B cell (primary cell): ENCODE measurements around the gene HIGD1A. TPM values are rescaled to one million over a fixed set of nuclear protein-coding genes. Genes with fewer than 3 reads are reported as not detected.

Experiments used
- ATAC-seq: fragments of 200-7000 bp; cut with Tn5 transposase; one replicate; pipeline ENCODE4 v1.10.0; 2021; ENCODE audit warnings: low read depth, mild to moderate bottlenecking, moderate number of reproducible peaks, moderate library complexity
- CTCF ChIA-PET: fragments of 350-600 bp; sonication (Branson Sonifier 250); formaldehyde crosslinking; loops from one replicate; lab custom pipeline; 2021; ENCODE audit warnings: antibody characterized with exemption, inconsistent platforms; lab: Charles Lee
- POLR2A ChIA-PET: fragments of 350-600 bp; sonication (Branson Sonifier 250); formaldehyde crosslinking; loops from one replicate; lab custom pipeline; 2021; ENCODE audit warnings: antibody characterized with exemption; lab: Charles Lee
- DNase-seq: peaks from one replicate; pipeline ENCODE4 v3.0.0; 2013
- H2AFZ ChIP-seq: 2 replicates; pipeline ENCODE4 v1.6.1; 2012; ENCODE audit warnings: mild to moderate bottlenecking, low read depth, low read length; ENCODE audit not compliant: insufficient read depth, poor library complexity, severe bottlenecking
- H3K27ac ChIP-seq, 2 donors: 1 replicate in 1 of 2; 2 replicates in 1 of 2; pipeline ENCODE4 v1.5.1; 2012 to 2013; ENCODE audit warnings: low read length in 2 of 2, mild to moderate bottlenecking in 2 of 2, moderate library complexity in 1 of 2
- H3K27me3 ChIP-seq, 4 experiments: fragments of 200-600 bp in 1 of 4; sonication (generic) in 1 of 4; replicated peaks in 1 of 4; 1 replicate in 2 of 4; 2 replicates in 2 of 4; pipeline versions ENCODE4 v1.6.1 to v1.7.0; 2013 to 2016; ENCODE audit warnings: low read length in 3 of 4, mild to moderate bottlenecking in 2 of 4, mixed read lengths in 1 of 4, moderate library complexity in 1 of 4; ENCODE audit not compliant: insufficient read depth in 4 of 4, control insufficient read depth in 3 of 4; ENCODE audit errors: control extremely low read depth in 1 of 4
- H3K36me3 ChIP-seq, 2 experiments: replicated peaks in 1 of 2; 1 replicate in 1 of 2; 2 replicates in 1 of 2; pipeline versions ENCODE4 v1.6.1 to v1.7.1; 2013; ENCODE audit warnings: low read length in 1 of 2; ENCODE audit not compliant: insufficient read depth in 2 of 2, control insufficient read depth in 1 of 2; ENCODE audit errors: control extremely low read depth in 1 of 2, extremely low read depth in 1 of 2
- H3K4me1 ChIP-seq, 2 donors: fragments of 200-600 bp in 1 of 2; sonication (generic) in 1 of 2; 1 replicate in 1 of 2; 2 replicates in 1 of 2; pipeline versions ENCODE4 v1.5.1 to v1.6.1; 2013 to 2017; ENCODE audit warnings: low read length in 2 of 2; ENCODE audit not compliant: control insufficient read depth in 2 of 2, insufficient read depth in 2 of 2
- H3K4me2 ChIP-seq: replicated peaks from 2 replicates; pipeline ENCODE3; 2012; ENCODE audit warnings: mild to moderate bottlenecking, low read depth, low read length; ENCODE audit not compliant: poor library complexity, severe bottlenecking
- H3K4me3 ChIP-seq, 5 experiments: fragments of 200-600 bp in 1 of 5; sonication (generic) in 1 of 5; 1 replicate in 3 of 5; 2 replicates in 2 of 5; pipeline versions ENCODE4 v1.5.1 to v1.7.0; 2011 to 2016; ENCODE audit warnings: low read length in 4 of 5, mild to moderate bottlenecking in 4 of 5, low read depth in 2 of 5, control low read depth in 1 of 5, moderate library complexity in 1 of 5; ENCODE audit not compliant: insufficient read depth in 1 of 5; ENCODE audit errors: control extremely low read depth in 1 of 5, extremely low read depth in 1 of 5
- H3K79me2 ChIP-seq: fragments of 200-600 bp; sonication (generic); one replicate; pipeline ENCODE4 v1.6.0; 2016; ENCODE audit warnings: low read length; ENCODE audit not compliant: control insufficient read depth, insufficient read depth
- H3K9ac ChIP-seq: fragments of 200-600 bp; sonication (generic); 2 replicates; pipeline ENCODE4 v1.6.1; 2017; ENCODE audit warnings: mild to moderate bottlenecking, low read length, moderate library complexity
- H3K9me3 ChIP-seq, 3 donors: one replicate each; pipeline versions ENCODE4 v1.6.1 to v1.7.1; 2013; ENCODE audit warnings: low read length in 2 of 3; ENCODE audit not compliant: control insufficient read depth in 2 of 3, insufficient read depth in 1 of 3; ENCODE audit errors: control extremely low read depth in 1 of 3
- H4K20me1 ChIP-seq: 2 replicates; pipeline ENCODE4 v1.6.0; 2012; ENCODE audit warnings: mild to moderate bottlenecking, low read length; ENCODE audit not compliant: insufficient read depth, control insufficient read depth, poor library complexity, severe bottlenecking
- H3K27ac Mint-ChIP-seq: one replicate; pipeline ENCODE4 v1.8.0; 2021; ENCODE audit warnings: mixed read lengths
- H3K27me3 Mint-ChIP-seq: one replicate; pipeline ENCODE4 v1.8.0; 2021; ENCODE audit warnings: mixed read lengths
- H3K4me1 Mint-ChIP-seq: one replicate; pipeline ENCODE4 v1.8.0; 2021; ENCODE audit warnings: mixed read lengths
- H3K4me3 Mint-ChIP-seq: one replicate; pipeline ENCODE4 v1.8.0; 2021; ENCODE audit warnings: mixed read lengths
- H3K9me3 Mint-ChIP-seq: one replicate; pipeline ENCODE4 v1.8.0; 2022; ENCODE audit warnings: mixed read lengths; ENCODE audit not compliant: insufficient read depth
- CTCF ChIP-seq: fragments of 200-600 bp; IDR thresholded peaks from one replicate; pipeline ENCODE4 v1.8.0; 2022; ENCODE audit warnings: antibody characterized with exemption, mild to moderate bottlenecking
- EZH2 ChIP-seq: IDR thresholded peaks from 2 replicates; pipeline ENCODE4 v1.6.1; 2012; ENCODE audit warnings: borderline replicate concordance, low read depth, mild to moderate bottlenecking, moderate library complexity, low read length; ENCODE audit not compliant: insufficient read depth, poor library complexity, severe bottlenecking
- WGBS: methylation state at CpG from one replicate; pipeline ENCODE4 v1.1.5; 2013; ENCODE audit warnings: missing lambda C conversion rate; ENCODE audit not compliant: insufficient coverage; 5-methylcytosine and 5-hydroxymethylcytosine counted together
- intact Hi-C: fragments of 100-400 bp; cut with micrococcal nuclease; formaldehyde crosslinking; loops from one replicate; pipeline ENCODE4 v1.10.0; 2022
- polyA plus RNA-seq: library from polyadenylated mRNA; depleted of rRNA; stranded (reverse); fragments of >200 nt; gene quantifications from 2 replicates; pipeline ENCODE4 v1.2.3, GENCODE V29; 2012
- total RNA-seq, 2 donors: library from RNA; stranded (reverse); fragments of 120-200 nt in 1 of 2; gene quantifications; 1 replicate in 1 of 2; 2 replicates in 1 of 2; pipeline versions ENCODE4 v1.2.3 to v1.2.4, GENCODE V29; 2013 to 2022

Gene HIGD1A
- total and polyA plus RNA-seq, 2 donors (not counting 1 experiment from before 2014, with no cell fraction given) = 14.2 to 16.5 TPM

GRCh38 chr3:42796332-42796885, 7.9 kb downstream of the HIGD1A start:
- no peak overlapping the region for H3K9ac ChIP-seq
- TF ChIP-seq CTCF (no peak), EZH2 (no peak)
- no peaks in the 10 kb centered on the region for H3K27me3 ChIP-seq
- POLR2A ChIA-PET = no interaction called here
- peaks cover 11% of the 10 kb centered on the region for H3K79me2 ChIP-seq
- H3K36me3 ChIP-seq = peaks cover 0 to 2% of the 10 kb centered on the region in 2 experiments
- H2AFZ ChIP-seq = no peak overlapping the region
- Mint-ChIP-seq H3K27ac (no peak overlapping the region), H3K4me3 (no peak overlapping the region), H3K27me3 (no peaks in the 10 kb centered on the region), H3K9me3 (no peaks in the 10 kb centered on the region), H3K4me1 (peaks cover 16% of the 10 kb centered on the region)
- H3K9me3 ChIP-seq = no peaks in the 10 kb centered on the region
- intact Hi-C loops = no loop called here
- 93% methylated on average over 2 of the region's 5 CpGs for WGBS
- H3K27ac ChIP-seq = no peak overlapping the region
- ATAC-seq (no peak), DNase-seq (no peak)
- H3K4me2 ChIP-seq = no peak overlapping the region
- H3K4me3 ChIP-seq = no peak overlapping the region
- peaks cover 0 to 9% of the 10 kb centered on the region in 2 donors for H3K4me1 ChIP-seq
- no peaks in the 10 kb centered on the region for H4K20me1 ChIP-seq
- CTCF ChIA-PET = interaction anchor here (0.7 to 1.2 kb wide), 4 partner anchors 16 to 181 kb away, joined by 3 to 7 read pairs (median 3); no protein-coding TSS in a partner anchor

- Histone ChIP-seq H3K4me3 (no peak overlapping the region), H3K4me2 (no peak overlapping the region), H2AFZ (no peak overlapping the region), H3K27me3 (no peaks in the 10 kb centered on the region), H3K4me1 (peaks cover 0 to 9% of the 10 kb centered on the region in 2 donors), H4K20me1 (no peaks in the 10 kb centered on the region), H3K9ac (no peak overlapping the region), H3K9me3 (no peaks in the 10 kb centered on the region), H3K36me3 (peaks cover 0 to 2% of the 10 kb centered on the region in 2 experiments), H3K79me2 (peaks cover 5% of the 10 kb centered on the region), H3K27ac (no peak overlapping the region)
- CTCF ChIA-PET = interaction anchor here (0.7 to 1.8 kb wide), 4 partner anchors 16 to 181 kb away, joined by 3 to 8 read pairs (median 3); no protein-coding TSS in a partner anchor
- DNase-seq = no peak
- TF ChIP-seq EZH2 (no peak), CTCF (no peak)
- Mint-ChIP-seq H3K27me3 (no peaks in the 10 kb centered on the region), H3K4me1 (peaks cover 13% of the 10 kb centered on the region), H3K9me3 (no peaks in the 10 kb centered on the region), H3K27ac (no peak overlapping the region), H3K4me3 (no peak overlapping the region)
- ATAC-seq = no peak
- WGBS = no CpG with 5 or more reads among the region's 2 CpGs
- intact Hi-C loops = no loop called here
- POLR2A ChIA-PET = no interaction called here
These were observed 8.6 kb downstream of the HIGD1A start for GRCh38 chr3:42795621-42796181.
